Vagina (tissue), 2 donors: Measurements from ENCODE around the gene ADAM15. TPM values are rescaled to one million over a fixed set of nuclear protein-coding genes. Genes with fewer than 3 reads are reported as not detected.

ENCODE experiments used
- DNase-seq, 2 donors: peaks; one replicate each; pipeline ENCODE4 v3.0.0-alpha.2; 2017; ENCODE audit errors: extremely low spot score in 2 of 2
- H3K27ac ChIP-seq: fragments of 200-600 bp; sonication (generic); one replicate; pipeline ENCODE4 v1.5.1; 2019
- H3K27me3 ChIP-seq: fragments of 200-600 bp; sonication (generic); one replicate; pipeline ENCODE4 v1.5.1; 2019
- H3K36me3 ChIP-seq, 2 donors: fragments of 200-600 bp; sonication (generic); one replicate each; pipeline ENCODE4 v1.5.1; 2017 to 2019
- H3K4me1 ChIP-seq: fragments of 200-600 bp; sonication (generic); one replicate; pipeline ENCODE4 v1.5.1; 2019
- H3K4me3 ChIP-seq, 2 donors: fragments of 200-600 bp; sonication (generic); 1 replicate in 1 of 2; 2 replicates in 1 of 2; pipeline ENCODE4 v1.5.1; 2016 to 2019
- H3K9me3 ChIP-seq: fragments of 200-600 bp; sonication (generic); one replicate; pipeline ENCODE4 v1.5.1; 2019
- CTCF ChIP-seq, 3 experiments: fragments of 450-650 bp in 2 of 3; fragments of 200-600 bp in 1 of 3; sonication (generic) in 1 of 3; IDR thresholded peaks; one replicate each; pipeline ENCODE4 v1.5.1; 2017 to 2019; ENCODE audit warnings: antibody characterized with exemption in 3 of 3, mild to moderate bottlenecking in 2 of 3, moderate library complexity in 2 of 3
- POLR2A ChIP-seq, 2 donors: fragments of 450-650 bp; IDR thresholded peaks; one replicate each; pipeline ENCODE4 v1.6.1; 2017; ENCODE audit warnings: antibody characterized with exemption in 2 of 2, mild to moderate bottlenecking in 2 of 2, moderate library complexity in 2 of 2
- POLR2AphosphoS5 ChIP-seq, 2 donors: sonication (generic); formaldehyde crosslinking; IDR thresholded peaks; one replicate each; pipeline ENCODE4 v1.9.0; 2017; ENCODE audit warnings: antibody characterized with exemption in 2 of 2, mild to moderate bottlenecking in 2 of 2, low read depth in 1 of 2; ENCODE audit not compliant: insufficient read depth in 1 of 2
- intact Hi-C: fragments of 100-400 bp; cut with DNase I; formaldehyde crosslinking; loops from one replicate; pipeline ENCODE4 v1.15.1; 2023
- total RNA-seq: library from RNA; depleted of rRNA; stranded (reverse); fragments of >200 nt; gene quantifications from one replicate; pipeline ENCODE4 v1.2.3, GENCODE V29; 2016

ADAM15 gene
- total RNA-seq, 1 donor from 2014 or later = 193 TPM

GRCh38 chr1:155093911-155094621 lies 43.0 kb downstream of the ADAM15 start:
- Histone ChIP-seq H3K4me1 (peaks cover 24% of the 10 kb centered on the region), H3K9me3 (no peaks in the 10 kb centered on the region), H3K27ac (no peak overlapping the region), H3K27me3 (no peaks in the 10 kb centered on the region), H3K4me3 (no peak overlapping the region), H3K36me3 (no peaks in the 10 kb centered on the region)
- intact Hi-C loops = loop anchor here (5.0 kb wide), 1 partner anchor 38 kb away; no protein-coding TSS in a partner anchor
- no peak for TF ChIP-seq POLR2AphosphoS5 (IDR thresholded peaks at IDR 0.05; ENCODE audit: insufficient read depth in 1 of 2, low read depth in 1 of 2)
- no peak for TF ChIP-seq CTCF (IDR thresholded peaks at IDR 0.05)
- TF ChIP-seq POLR2A (IDR thresholded peaks at IDR 0.05) = no peak
- no peak for DNase-seq

- no peaks in the 10 kb centered on the region for H3K36me3 ChIP-seq
Measured at GRCh38 chr1:155094622-155094948, 43.5 kb downstream of the ADAM15 start.

GRCh38 chr1:155099331-155099730 lies 48.2 kb downstream of the ADAM15 start:
- H3K27me3 ChIP-seq = no peaks in the 10 kb centered on the region
- intact Hi-C loops = no loop called here
- H3K27ac ChIP-seq = no peak overlapping the region
- H3K4me1 ChIP-seq = peaks cover 3% of the 10 kb centered on the region
- no peaks in the 10 kb centered on the region for H3K36me3 ChIP-seq
- no peak overlapping the region for H3K4me3 ChIP-seq
- DNase-seq = no peak
- no peak for TF ChIP-seq POLR2AphosphoS5 (IDR thresholded peaks at IDR 0.05; ENCODE audit: insufficient read depth in 1 of 2, low read depth in 1 of 2)
- no peak for TF ChIP-seq POLR2A (IDR thresholded peaks at IDR 0.05)
- no peak for TF ChIP-seq CTCF (IDR thresholded peaks at IDR 0.05)
- no peaks in the 10 kb centered on the region for H3K9me3 ChIP-seq

More at GRCh38 chr1:155094622-155094948, 43.5 kb downstream of the ADAM15 start:
- intact Hi-C loops = loop anchor here (5.0 kb wide), 1 partner anchor 38 kb away; no protein-coding TSS in a partner anchor
- Histone ChIP-seq H3K27me3 (no peaks in the 10 kb centered on the region), H3K9me3 (no peaks in the 10 kb centered on the region), H3K4me3 (no peak overlapping the region), H3K4me1 (peaks cover 24% of the 10 kb centered on the region), H3K27ac (no peak overlapping the region)
- TF ChIP-seq POLR2AphosphoS5 (IDR thresholded peaks at IDR 0.05; ENCODE audit: insufficient read depth in 1 of 2, low read depth in 1 of 2) (no peak), CTCF (IDR thresholded peaks at IDR 0.05) (no peak), POLR2A (IDR thresholded peaks at IDR 0.05) (no peak)
- no peak for DNase-seq

GRCh38 chr1:155103325-155103724 lies 52.2 kb downstream of the ADAM15 start:
- Histone ChIP-seq H3K27me3 (no peaks in the 10 kb centered on the region), H3K36me3 (no peaks in the 10 kb centered on the region), H3K4me3 (no peak overlapping the region), H3K9me3 (no peaks in the 10 kb centered on the region), H3K27ac (no peak overlapping the region), H3K4me1 (no peaks in the 10 kb centered on the region)
- TF ChIP-seq POLR2A (IDR thresholded peaks at IDR 0.05) (no peak), POLR2AphosphoS5 (IDR thresholded peaks at IDR 0.05; ENCODE audit: insufficient read depth in 1 of 2, low read depth in 1 of 2) (no peak), CTCF (IDR thresholded peaks at IDR 0.05) (no peak)
- intact Hi-C loops = no loop called here
- no peak for DNase-seq
